HepG2 (cell line): Measurements from ENCODE around the gene GDPGP1. TPM values are rescaled to one million over a fixed set of nuclear protein-coding genes. Genes with fewer than 3 reads are reported as not detected.
A peak's percentile ranks its signal among the peaks of the same experiment; 100 is the strongest.

Experiments
- BRD4 ChIP-seq: sonication (generic); formaldehyde crosslinking; IDR thresholded peaks from 2 replicates; pipeline ENCODE4 v1.4.0; 2020; ENCODE audit warnings: missing genetic modification reagents
- HMGA1 ChIP-seq: sonication (generic); formaldehyde crosslinking; conservative IDR thresholded peaks from 2 replicates; pipeline ENCODE4 v1.4.0; 2020; ENCODE audit warnings: missing genetic modification reagents
- HNRNPUL1 ChIP-seq: fragments of 200-400 bp; formaldehyde crosslinking; IDR thresholded peaks from 2 replicates; pipeline ENCODE4 v1.6.1; 2017; ENCODE audit warnings: low read depth, mild to moderate bottlenecking, low read length, moderate library complexity
- HOXA5 ChIP-seq: sonication (generic); formaldehyde crosslinking; IDR thresholded peaks from 2 replicates; pipeline ENCODE4 v1.4.0; 2020; ENCODE audit warnings: missing genetic modification reagents
- IRF2 ChIP-seq: IDR thresholded peaks from 2 replicates; pipeline ENCODE4 v1.6.1; 2018; ENCODE audit warnings: missing genetic modification reagents, missing compliant biosample characterization
- KDM5A ChIP-seq: fragments of 200-600 bp; sonication (generic); IDR thresholded peaks from 2 replicates; pipeline ENCODE4 v1.7.0; 2018; ENCODE audit warnings: antibody characterized with exemption, mild to moderate bottlenecking, low read length, borderline replicate concordance
- PHF8 ChIP-seq: sonication (generic); formaldehyde crosslinking; IDR thresholded peaks from 2 replicates; pipeline ENCODE4 v1.5.0; 2020; ENCODE audit warnings: missing genetic modification reagents
- RBM22 ChIP-seq: fragments of 200-400 bp; formaldehyde crosslinking; optimal IDR thresholded peaks from 2 replicates; pipeline ENCODE3; 2017; ENCODE audit warnings: mild to moderate bottlenecking, low read length, moderate library complexity
- SALL2 ChIP-seq: sonication (generic); formaldehyde crosslinking; IDR thresholded peaks from 2 replicates; pipeline ENCODE4 v1.8.1; 2023; ENCODE audit warnings: mild to moderate bottlenecking, missing genetic modification reagents, inconsistent platforms
- SAP130 ChIP-seq: IDR thresholded peaks from 2 replicates; pipeline ENCODE4 v1.6.1; 2016; ENCODE audit warnings: low read depth
- SCMH1 ChIP-seq: sonication (generic); formaldehyde crosslinking; IDR thresholded peaks from 2 replicates; pipeline ENCODE4 v1.9.0; 2021; ENCODE audit warnings: missing genetic modification reagents, mild to moderate bottlenecking, borderline replicate concordance
- TOE1 ChIP-seq: sonication (generic); formaldehyde crosslinking; IDR thresholded peaks from 2 replicates; pipeline ENCODE4 v1.4.0; 2020; ENCODE audit warnings: mild to moderate bottlenecking, missing genetic modification reagents
- ZFP36L2 ChIP-seq: sonication (generic); formaldehyde crosslinking; IDR thresholded peaks from 2 replicates; pipeline ENCODE4 v1.4.0; 2020; ENCODE audit warnings: missing genetic modification reagents
- ZNF431 ChIP-seq: sonication (generic); formaldehyde crosslinking; IDR thresholded peaks from 2 replicates; pipeline ENCODE4 v1.9.0; 2022; ENCODE audit warnings: missing genetic modification reagents, low read depth, mild to moderate bottlenecking, borderline replicate concordance
- ZNF557 ChIP-seq: sonication (generic); formaldehyde crosslinking; IDR thresholded peaks from 2 replicates; pipeline ENCODE4 v1.4.0; 2020; ENCODE audit warnings: missing genetic modification reagents
- ZNF629 ChIP-seq: sonication (generic); formaldehyde crosslinking; conservative IDR thresholded peaks from 2 replicates; pipeline ENCODE4 v1.5.0; 2020; ENCODE audit warnings: missing genetic modification reagents
- ZNF749 ChIP-seq: sonication (generic); formaldehyde crosslinking; IDR thresholded peaks from 2 replicates; pipeline ENCODE4 v1.8.0; 2022; ENCODE audit warnings: mild to moderate bottlenecking, missing genetic modification reagents, moderate library complexity, borderline replicate concordance
- ZNF883 ChIP-seq: sonication (generic); formaldehyde crosslinking; IDR thresholded peaks from 2 replicates; pipeline ENCODE4 v1.5.1; 2020; ENCODE audit warnings: mild to moderate bottlenecking, missing genetic modification reagents; ENCODE audit errors: not compliant biosample characterization
- polyA plus RNA-seq, 8 experiments: library from polyadenylated mRNA; depleted of rRNA in 3 of 8; stranded (reverse) in 7 of 8; unstranded in 1 of 8; fragments of >200 nt; fragmentation: Illumina TruSeq in 4 of 8; extraction: Trizol in 4 of 8; gene quantifications; 2 replicates each; pipeline versions ENCODE4 v1.2.1 to v1.2.3, GENCODE V29; 2011 to 2016; ENCODE audit warnings: low read depth in 4 of 8, missing spikeins in 1 of 8, mixed read lengths in 1 of 8; ENCODE audit not compliant: insufficient read depth in 1 of 8
- total RNA-seq, 5 experiments: library from RNA; depleted of rRNA; stranded (reverse); fragments of >200 nt; fragmentation: Illumina TruSeq; extraction: Trizol; gene quantifications; 2 replicates each; pipeline ENCODE4 v1.2.3, GENCODE V29; 2016; ENCODE audit warnings: low read depth in 1 of 5
- TF ChIP-seq, protein P1 (sequence below): sonication (generic); formaldehyde crosslinking; IDR thresholded peaks from 2 replicates; pipeline ENCODE4 v1.4.0; 2020; ENCODE audit warnings: mild to moderate bottlenecking, missing genetic modification reagents
- TF ChIP-seq, protein P2 (sequence below): sonication (generic); formaldehyde crosslinking; conservative IDR thresholded peaks from 2 replicates; pipeline ENCODE4 v1.8.0; 2022; ENCODE audit warnings: low read depth, missing genetic modification reagents
- TF ChIP-seq, protein P3 (sequence below), 2 experiments: sonication (generic) in 1 of 2; formaldehyde crosslinking in 1 of 2; IDR thresholded peaks; 2 replicates each; pipeline versions ENCODE4 v1.4.0 to v1.6.1; 2018 to 2020; ENCODE audit warnings: missing genetic modification reagents in 2 of 2, borderline replicate concordance in 1 of 2, low read depth in 1 of 2, mild to moderate bottlenecking in 1 of 2, missing biosample characterization in 1 of 2
- TF ChIP-seq, protein P4 (sequence below): sonication (generic); formaldehyde crosslinking; IDR thresholded peaks from 2 replicates; pipeline ENCODE4 v1.4.0; 2020; ENCODE audit warnings: missing genetic modification reagents, borderline replicate concordance

Gene GDPGP1
- total and polyA plus RNA-seq, 2 of the 13 experiments (the other 11 are each of a cell fraction or from before 2014, with no cell fraction given), result 1.5 to 4.3 TPM

DNA sequence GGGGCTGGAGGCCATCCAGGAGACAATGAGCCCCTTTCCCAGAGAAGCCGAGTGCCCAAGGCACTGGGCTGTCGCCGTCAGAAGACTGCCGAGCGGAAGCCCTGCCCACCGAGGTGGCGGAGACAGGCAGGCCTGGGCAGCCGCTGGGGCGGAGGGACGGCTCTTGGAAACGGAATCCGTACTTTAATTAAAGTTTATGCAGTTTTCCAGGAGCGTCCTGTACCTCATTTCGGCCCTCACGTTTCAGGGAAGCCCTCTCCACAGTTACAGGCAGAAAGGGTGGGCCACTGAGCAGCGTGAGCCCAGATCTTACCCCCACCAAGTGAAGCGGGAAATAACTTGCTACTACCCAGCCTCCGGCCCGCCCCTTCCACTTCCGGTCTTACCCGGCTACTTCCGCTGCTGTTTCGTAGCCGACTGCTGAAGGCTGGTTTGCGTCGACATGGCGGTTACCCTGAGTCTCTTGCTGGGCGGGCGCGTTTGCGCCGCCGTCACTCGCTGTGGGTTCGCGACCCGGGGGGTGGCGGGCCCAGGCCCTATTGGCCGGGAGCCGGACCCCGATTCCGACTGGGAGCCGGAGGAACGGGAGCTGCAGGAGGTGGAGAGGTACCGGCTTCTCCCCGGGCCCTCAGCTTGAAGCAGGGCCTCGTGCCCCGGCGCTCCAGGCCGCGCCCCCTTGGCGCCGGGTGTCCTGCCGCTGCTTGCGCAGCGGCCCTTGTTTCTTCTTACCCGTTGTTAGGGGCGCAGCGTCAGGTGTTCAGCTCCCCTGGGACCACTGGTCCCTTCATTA is 31.5 kb downstream of the GDPGP1 start, which contains the start of gene NGRN (continued):
- TF ChIP-seq ZNF749 (CRISPR knock-in tag), result peak; percentile 87
- TF ChIP-seq ZNF557 (CRISPR knock-in tag), result no peak
- peak; percentile 66 for TF ChIP-seq BRD4 (CRISPR knock-in tag)
- TF ChIP-seq RBM22, result peak; percentile 44
- no peak for TF ChIP-seq ZNF629
- TF ChIP-seq, protein P1, sequence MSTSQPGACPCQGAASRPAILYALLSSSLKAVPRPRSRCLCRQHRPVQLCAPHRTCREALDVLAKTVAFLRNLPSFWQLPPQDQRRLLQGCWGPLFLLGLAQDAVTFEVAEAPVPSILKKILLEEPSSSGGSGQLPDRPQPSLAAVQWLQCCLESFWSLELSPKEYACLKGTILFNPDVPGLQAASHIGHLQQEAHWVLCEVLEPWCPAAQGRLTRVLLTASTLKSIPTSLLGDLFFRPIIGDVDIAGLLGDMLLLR, result peak; percentile 68
- no peak; the same call in 1 of the 2 replicates for TF ChIP-seq HOXA5
- peak; percentile 57; the same call in 1 of the 2 replicates for TF ChIP-seq IRF2
- TF ChIP-seq, protein P2, sequence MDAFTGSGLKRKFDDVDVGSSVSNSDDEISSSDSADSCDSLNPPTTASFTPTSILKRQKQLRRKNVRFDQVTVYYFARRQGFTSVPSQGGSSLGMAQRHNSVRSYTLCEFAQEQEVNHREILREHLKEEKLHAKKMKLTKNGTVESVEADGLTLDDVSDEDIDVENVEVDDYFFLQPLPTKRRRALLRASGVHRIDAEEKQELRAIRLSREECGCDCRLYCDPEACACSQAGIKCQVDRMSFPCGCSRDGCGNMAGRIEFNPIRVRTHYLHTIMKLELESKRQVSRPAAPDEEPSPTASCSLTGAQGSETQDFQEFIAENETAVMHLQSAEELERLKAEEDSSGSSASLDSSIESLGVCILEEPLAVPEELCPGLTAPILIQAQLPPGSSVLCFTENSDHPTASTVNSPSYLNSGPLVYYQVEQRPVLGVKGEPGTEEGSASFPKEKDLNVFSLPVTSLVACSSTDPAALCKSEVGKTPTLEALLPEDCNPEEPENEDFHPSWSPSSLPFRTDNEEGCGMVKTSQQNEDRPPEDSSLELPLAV (CRISPR knock-in tag), result no peak
- TF ChIP-seq SAP130 (CRISPR knock-in tag), result peak; percentile 95
- peak; percentile 70; the same call in 1 of the 2 replicates for TF ChIP-seq TOE1
- peak; percentile 60; the same call in 1 of the 2 replicates for TF ChIP-seq ZNF431 (CRISPR knock-in tag)
- TF ChIP-seq ZNF883 (CRISPR knock-in tag), result peak; percentile 96
- TF ChIP-seq, protein P3, sequence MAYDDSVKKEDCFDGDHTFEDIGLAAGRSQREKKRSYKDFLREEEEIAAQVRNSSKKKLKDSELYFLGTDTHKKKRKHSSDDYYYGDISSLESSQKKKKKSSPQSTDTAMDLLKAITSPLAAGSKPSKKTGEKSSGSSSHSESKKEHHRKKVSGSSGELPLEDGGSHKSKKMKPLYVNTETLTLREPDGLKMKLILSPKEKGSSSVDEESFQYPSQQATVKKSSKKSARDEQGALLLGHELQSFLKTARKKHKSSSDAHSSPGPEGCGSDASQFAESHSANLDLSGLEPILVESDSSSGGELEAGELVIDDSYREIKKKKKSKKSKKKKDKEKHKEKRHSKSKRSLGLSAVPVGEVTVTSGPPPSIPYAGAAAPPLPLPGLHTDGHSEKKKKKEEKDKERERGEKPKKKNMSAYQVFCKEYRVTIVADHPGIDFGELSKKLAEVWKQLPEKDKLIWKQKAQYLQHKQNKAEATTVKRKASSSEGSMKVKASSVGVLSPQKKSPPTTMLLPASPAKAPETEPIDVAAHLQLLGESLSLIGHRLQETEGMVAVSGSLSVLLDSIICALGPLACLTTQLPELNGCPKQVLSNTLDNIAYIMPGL (CRISPR knock-in tag; IDR thresholded peaks at IDR 0.05; ENCODE audit: borderline replicate concordance in 1 of 2, low read depth in 1 of 2), result peak; percentile 62 to 71; a peak in 3 of 4 replicates
- TF ChIP-seq ZFP36L2 (CRISPR knock-in tag), result 0 out of 2 replicates have a peak, but pooled peaks have one; percentile 41
- TF ChIP-seq SALL2 (CRISPR knock-in tag), result peak; percentile 68; the same call in 1 of the 2 replicates
- no peak for TF ChIP-seq HMGA1
- TF ChIP-seq, protein P4, sequence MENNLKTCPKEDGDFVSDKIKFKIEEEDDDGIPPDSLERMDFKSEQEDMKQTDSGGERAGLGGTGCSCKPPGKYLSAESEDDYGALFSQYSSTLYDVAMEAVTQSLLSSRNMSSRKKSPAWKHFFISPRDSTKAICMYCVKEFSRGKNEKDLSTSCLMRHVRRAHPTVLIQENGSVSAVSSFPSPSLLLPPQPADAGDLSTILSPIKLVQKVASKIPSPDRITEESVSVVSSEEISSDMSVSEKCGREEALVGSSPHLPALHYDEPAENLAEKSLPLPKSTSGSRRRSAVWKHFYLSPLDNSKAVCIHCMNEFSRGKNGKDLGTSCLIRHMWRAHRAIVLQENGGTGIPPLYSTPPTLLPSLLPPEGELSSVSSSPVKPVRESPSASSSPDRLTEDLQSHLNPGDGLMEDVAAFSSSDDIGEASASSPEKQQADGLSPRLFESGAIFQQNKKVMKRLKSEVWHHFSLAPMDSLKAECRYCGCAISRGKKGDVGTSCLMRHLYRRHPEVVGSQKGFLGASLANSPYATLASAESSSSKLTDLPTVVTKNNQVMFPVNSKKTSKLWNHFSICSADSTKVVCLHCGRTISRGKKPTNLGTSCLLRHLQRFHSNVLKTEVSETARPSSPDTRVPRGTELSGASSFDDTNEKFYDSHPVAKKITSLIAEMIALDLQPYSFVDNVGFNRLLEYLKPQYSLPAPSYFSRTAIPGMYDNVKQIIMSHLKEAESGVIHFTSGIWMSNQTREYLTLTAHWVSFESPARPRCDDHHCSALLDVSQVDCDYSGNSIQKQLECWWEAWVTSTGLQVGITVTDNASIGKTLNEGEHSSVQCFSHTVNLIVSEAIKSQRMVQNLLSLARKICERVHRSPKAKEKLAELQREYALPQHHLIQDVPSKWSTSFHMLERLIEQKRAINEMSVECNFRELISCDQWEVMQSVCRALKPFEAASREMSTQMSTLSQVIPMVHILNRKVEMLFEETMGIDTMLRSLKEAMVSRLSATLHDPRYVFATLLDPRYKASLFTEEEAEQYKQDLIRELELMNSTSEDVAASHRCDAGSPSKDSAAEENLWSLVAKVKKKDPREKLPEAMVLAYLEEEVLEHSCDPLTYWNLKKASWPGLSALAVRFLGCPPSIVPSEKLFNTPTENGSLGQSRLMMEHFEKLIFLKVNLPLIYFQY (CRISPR knock-in tag), result no peak
- TF ChIP-seq KDM5A, result peak; percentile 61; the same call in 1 of the 2 replicates
- peak; percentile 95 for TF ChIP-seq PHF8
- TF ChIP-seq SCMH1 (CRISPR knock-in tag), result no peak
- no peak for TF ChIP-seq HNRNPUL1
